T-helper 2 cell (primary cell): Measurements from ENCODE around the gene ATP6V0D1.

Experiments used
- DNase-seq, 5 experiments: peaks; one replicate each; pipeline versions ENCODE4 v3.0.0 to v3.0.0-alpha.2; 2012 to 2022

Gene ATP6V0D1

GRCh38 chr16:67404740-67405226 is 76.2 kb downstream of the ATP6V0D1 start:
- no peak for DNase-seq

- DNase-seq: no peak
These were observed 76.9 kb downstream of the ATP6V0D1 start for GRCh38 chr16:67403976-67404555.

DNA sequence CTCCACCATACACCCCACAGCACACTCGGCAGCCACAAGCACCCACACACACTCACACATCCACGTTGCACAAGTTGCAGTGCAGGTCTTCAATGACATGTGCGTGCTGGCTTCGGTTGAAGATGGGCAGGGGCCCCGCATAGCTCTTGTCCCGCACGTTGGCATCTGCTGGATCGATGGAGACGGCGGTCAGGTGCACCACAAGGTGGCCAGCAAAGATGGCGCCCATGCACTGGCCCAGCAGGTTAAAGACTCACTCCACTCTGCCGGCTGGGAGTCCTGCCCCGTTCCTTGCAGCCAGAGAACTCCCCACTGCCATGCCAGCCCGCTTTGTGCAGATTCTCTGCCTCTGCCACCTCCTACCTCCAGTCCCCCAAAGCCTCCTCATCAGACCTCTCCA is 80.1 kb downstream of the ATP6V0D1 start:
- no peak for DNase-seq

GRCh38 chr16:67399749-67400704 is 80.9 kb downstream of the ATP6V0D1 start:
- DNase-seq: no peak

- DNase-seq: peak in 2 of 5 experiments; percentile 36 to 42
These were observed 81.7 kb downstream of the ATP6V0D1 start for GRCh38 chr16:67399218-67399733.

DNA sequence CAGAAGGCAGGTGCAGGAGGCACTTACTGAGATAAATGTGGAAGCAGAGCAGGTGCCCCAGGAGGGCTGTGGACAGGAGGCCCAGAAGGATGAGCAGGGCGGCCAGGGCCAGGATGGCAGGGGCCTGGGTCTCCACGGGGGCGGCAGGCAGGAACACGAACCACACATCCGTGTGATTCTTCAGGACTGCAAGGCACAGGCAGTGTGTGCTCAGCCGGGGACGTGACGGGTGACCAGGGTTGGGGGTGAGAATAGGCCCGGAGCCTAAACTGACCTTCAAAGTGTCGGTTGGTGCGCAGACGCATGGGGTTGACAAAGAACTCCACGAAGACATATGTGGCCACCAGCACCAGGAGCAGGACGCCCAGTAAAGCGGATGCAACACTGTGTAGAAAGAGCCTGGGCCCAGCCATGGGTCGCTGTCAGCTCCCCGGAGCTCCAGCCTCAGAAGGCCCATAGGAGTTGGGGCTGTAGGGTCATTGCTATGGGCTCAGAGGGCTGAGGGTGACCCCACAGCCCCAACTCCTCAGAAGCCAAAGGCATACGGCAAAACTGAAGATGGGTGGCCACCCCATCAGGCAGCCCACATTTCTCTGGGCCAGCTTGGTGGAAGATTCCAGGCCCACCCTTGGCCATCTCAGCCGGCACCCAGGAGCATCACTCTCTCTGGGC is 82.3 kb downstream of the ATP6V0D1 start:
- no peak for DNase-seq

GRCh38 chr16:67397812-67398545 is 83.0 kb downstream of the ATP6V0D1 start:
- DNase-seq: no peak

DNA sequence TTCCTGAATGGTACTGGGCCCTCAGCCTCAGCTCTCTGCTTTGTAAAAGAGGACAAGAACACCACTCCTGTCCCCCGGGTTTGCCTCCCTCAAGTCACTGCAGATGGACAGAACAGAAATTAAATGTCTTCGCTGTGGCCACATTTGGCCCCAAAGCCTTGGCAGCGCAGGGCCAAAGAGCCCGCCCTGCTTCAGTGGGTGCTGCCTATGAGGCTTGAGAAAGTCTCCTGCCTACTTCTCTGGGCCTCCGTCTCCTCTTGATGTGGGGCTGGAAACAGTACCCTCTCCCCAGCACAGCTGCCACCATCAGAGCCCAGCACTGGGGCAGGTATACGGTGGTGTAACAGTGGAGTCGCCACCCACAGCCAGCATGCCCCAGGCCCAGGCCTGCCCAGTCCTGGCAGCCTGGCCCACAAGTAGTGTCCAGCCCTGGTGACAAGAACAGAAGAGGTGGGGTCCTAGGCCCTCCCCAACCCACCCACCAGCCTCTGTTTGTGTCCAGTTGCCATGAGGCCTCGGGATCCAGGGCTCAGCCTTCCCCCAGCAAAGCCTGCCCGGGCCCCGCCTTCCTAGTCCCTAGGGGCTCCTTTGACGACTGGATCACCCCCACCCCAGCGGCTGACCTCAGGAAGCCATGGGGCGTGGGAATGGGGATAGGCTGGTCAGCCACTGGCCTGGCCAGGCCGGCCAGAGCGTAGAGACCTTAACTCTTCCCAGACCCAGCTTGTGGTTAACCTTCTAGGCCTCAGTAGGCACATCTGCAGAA is 83.7 kb downstream of the ATP6V0D1 start:
- no peak for DNase-seq

- no peak for DNase-seq
These were observed 84.6 kb downstream of the ATP6V0D1 start for GRCh38 chr16:67396159-67397035.

DNA sequence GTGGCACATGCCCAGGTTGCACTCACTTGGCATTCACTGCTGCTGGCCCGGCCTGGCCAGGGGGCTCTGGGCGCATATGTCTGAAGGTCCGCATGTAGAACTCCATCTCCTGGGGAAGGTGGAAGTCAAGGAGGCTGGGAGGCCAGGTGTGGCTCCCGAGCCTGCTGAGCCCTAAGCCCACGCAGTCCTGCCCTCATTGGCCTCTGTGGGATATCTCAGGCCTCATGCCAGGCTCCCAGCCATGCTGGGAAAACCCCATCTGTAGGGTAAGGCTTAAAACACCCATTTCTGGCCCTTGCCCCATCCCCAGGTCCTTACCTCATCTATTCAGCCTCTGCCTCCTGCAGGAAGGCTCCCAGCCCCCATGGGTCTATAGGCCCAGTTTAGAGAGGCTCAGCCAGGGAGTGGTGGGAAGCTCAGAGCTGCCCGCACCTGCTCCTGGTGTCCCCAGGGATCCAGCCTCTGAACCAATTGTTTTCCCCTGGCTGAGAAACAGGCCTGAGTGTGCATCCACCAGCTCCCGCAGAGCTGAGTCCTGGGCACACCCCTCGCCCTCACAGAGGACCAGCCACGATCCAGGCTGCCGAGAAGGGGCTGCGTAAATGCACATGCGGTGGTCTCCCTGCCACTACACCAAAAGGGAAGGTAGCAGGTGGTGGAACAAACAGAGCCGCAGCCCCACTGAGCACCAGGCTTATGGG is 85.3 kb downstream of the ATP6V0D1 start:
- DNase-seq: no peak

DNA sequence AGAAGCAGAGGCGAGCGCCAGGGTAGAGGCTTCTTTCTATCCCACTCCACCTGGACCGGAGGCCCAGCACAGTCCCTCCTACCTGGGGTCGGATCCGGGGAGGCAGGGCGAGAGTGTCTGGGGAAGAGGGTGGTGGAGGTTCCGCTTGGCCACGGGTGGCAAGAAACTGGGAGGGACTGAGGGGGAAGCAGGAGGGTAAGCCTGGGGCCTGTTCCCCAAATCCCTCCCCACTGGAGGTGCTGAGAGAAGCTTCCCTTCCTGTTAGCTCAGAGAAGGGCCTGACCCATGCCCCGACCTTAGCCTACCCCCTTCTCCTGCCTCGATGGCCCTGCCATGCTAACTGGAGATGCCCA is 85.9 kb downstream of the ATP6V0D1 start:
- DNase-seq: no peak

- DNase-seq: no peak
These were observed 86.5 kb downstream of the ATP6V0D1 start for GRCh38 chr16:67394155-67395104.

GRCh38 chr16:67393788-67394154 is 87.2 kb downstream of the ATP6V0D1 start:
- DNase-seq: no peak

GRCh38 chr16:67393111-67393787 is 87.7 kb downstream of the ATP6V0D1 start, which contains the start of gene TPPP3:
TPPP3 (minus strand) TSS chr16:67393498; CDS start chr16:67391111, 2,387 bp downstream.
- DNase-seq: peak in 1 of 5 experiments; percentile 30

DNA sequence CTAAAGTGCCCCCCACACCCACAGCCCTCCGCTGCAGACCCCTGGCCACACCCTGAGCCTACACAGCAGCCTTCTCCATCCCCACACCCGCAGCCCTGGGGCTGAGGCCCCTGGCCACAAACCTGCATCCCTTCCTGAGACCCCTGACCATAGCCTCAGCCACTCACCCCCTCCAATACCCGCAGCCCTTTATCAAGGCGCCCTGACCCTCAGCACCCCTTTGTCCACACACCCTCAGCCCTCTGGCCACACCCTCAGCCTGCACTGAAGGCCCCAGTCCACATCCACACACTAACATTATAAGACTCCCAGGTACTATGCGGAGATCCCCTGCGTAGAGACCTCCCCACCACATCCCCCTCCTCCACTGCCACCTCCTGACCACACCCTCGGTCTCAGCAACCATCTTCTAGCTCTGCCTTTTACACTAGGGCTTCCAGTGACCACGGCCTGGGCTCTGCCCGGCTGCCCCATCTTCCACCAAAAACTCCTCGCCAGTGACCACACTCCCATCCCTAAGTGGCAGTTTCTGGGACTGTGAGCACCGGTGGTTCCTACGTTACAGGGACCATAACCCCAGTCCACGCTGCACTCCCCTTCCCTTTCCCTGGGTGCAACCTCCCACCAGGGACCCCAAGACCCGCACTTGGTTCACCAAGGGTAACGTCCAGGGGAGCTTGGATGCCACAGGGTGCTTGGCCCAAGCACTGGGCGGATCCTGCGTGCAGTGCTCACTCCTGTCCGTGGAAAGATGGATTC is 88.5 kb downstream of the ATP6V0D1 start:
- no peak for DNase-seq

GRCh38 chr16:67391424-67392300 is 89.3 kb downstream of the ATP6V0D1 start:
- no peak for DNase-seq
